Measurements from ENCODE around the gene OR2V2.
A peak's percentile ranks its signal among the peaks of the same experiment; 100 is the strongest.

OR2V2 gene

DNA sequence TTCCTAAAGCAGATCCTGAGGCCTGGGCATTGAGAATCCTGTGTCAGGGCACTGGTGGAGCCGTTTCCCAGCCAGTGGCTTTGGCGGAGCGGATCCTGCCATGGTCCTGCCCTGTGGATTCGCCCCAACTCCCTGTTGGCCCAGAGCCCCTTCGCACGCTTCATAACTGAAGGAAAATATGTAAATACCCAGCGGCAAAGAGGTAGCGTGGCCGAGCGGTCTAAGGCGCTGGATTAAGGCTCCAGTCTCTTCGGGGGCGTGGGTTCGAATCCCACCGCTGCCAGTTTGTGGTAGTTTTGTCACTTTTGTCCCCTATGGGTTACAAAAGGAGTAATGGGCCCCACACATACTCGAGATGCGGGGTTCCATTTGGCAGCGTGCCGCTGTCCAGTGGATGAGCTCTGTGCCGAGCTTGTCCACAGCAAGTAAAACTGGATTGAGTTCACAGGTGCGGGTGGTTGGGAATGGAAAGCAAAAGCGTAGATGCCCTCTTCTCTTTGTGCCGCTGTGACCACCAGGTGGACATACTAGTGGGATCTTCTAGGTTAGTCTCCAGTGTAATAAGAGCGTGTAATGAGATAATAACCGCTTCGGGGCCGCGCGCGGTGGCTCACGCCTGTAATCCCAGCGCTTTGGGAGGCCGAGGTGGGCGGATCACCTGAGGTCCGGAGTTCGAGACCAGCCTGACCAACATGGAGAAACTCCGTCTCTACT is 40.3 kb downstream of the OR2V2 start:
- Mint-ChIP-seq H3K9me3 (peaks cover 4% of the 10 kb centered on the region), H3K27ac (peak overlapping the region; percentile 100), H3K36me3 (no peaks in the 10 kb centered on the region), H3K27me3 (no peaks in the 10 kb centered on the region), H3K4me1 (peaks cover 51% of the 10 kb centered on the region), H3K4me3 (peak overlapping the region; percentile 89)

GRCh38 chr5:181188700-181189362 is 41.4 kb downstream of the OR2V2 start:
- H3K27ac Mint-ChIP-seq = peak overlapping the region; percentile 100
- H3K36me3 Mint-ChIP-seq = no peaks in the 10 kb centered on the region

DNA sequence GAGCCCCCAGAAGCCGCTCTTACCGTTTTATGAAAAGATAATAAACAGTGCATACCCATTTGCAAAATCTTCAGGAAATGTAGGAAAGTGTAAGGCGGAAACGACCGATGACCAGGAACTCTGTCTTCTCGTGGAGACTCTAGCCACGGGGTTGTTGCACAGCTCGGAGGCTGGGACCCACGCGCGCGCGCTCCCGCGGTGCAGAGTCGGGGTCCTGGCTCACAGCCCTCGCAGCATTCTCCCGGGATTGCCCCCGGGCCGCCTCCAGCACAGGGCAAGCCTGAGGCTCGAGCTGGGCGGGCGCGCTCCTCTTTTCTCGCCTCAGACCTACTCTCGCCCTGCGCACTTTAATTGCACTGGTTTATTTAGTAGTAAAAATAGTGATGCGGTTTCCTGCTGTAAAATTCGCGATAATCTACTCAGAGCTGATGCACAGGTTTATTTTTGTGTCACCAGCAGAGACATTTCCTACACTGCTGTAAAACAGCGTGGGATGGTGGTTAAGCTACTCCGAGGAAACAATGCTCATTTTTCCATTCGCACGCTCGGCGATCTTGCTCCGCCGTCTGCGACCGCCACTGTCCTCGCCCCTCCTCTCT is 42.1 kb downstream of the OR2V2 start:
- H3K36me3 Mint-ChIP-seq = no peaks in the 10 kb centered on the region
- H3K27me3 Mint-ChIP-seq = no peaks in the 10 kb centered on the region
- peaks cover 4% of the 10 kb centered on the region for H3K9me3 Mint-ChIP-seq
- peak overlapping the region; percentile 100 for H3K27ac Mint-ChIP-seq
- H3K4me1 Mint-ChIP-seq = peaks cover 43% of the 10 kb centered on the region
- peak overlapping the region; percentile 89 for H3K4me3 Mint-ChIP-seq

More at GRCh38 chr5:181188700-181189362, 41.4 kb downstream of the OR2V2 start:
- Mint-ChIP-seq H3K4me3 (peak overlapping the region; percentile 89), H3K27me3 (no peaks in the 10 kb centered on the region), H3K4me1 (peaks cover 50% of the 10 kb centered on the region), H3K9me3 (peaks cover 4% of the 10 kb centered on the region)

DNA sequence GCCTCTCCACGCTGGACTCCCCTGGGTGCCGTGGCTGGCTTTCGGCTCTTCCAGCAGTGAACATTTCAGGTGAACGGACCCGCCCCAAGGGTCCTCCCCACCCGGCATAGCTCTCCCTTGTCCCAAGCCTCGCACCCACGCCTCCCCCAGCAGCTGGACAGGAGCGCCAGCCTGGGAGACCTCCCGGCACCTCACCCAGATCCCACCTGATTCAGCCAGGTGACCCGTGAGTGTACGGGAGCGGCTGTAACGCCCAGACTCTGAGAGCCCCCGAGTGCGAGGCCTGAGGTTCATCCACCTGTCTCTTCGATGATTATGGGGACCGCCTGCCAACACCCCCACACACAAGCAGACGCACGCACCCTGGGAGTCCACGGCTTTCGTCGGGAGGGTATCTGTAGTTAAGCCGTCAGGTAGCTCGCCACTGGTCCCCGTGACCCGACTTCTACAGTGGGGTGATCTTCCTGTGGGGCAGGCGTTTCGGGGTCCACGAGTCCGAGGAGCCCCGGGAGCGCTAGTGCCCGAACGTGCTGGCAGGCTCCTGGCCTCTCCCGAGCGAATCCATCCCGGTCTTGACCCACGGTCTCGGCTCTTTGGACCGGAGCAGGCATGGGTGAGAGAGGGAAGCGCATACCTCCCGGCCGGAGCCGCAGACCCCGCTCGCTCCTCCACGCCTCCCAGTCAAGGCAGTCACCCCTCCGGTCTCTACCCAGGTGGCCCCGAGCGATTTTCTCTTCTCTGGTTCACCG is 42.8 kb downstream of the OR2V2 start:
- Mint-ChIP-seq H3K4me1 (peaks cover 40% of the 10 kb centered on the region), H3K27me3 (no peaks in the 10 kb centered on the region), H3K27ac (peak overlapping the region; percentile 100), H3K4me3 (peak overlapping the region; percentile 89), H3K36me3 (no peaks in the 10 kb centered on the region), H3K9me3 (peaks cover 4% of the 10 kb centered on the region)

GRCh38 chr5:181190711-181191525 is 43.5 kb downstream of the OR2V2 start:
- H3K9me3 Mint-ChIP-seq = peaks cover 4% of the 10 kb centered on the region
- peak overlapping the region; percentile 89 for H3K4me3 Mint-ChIP-seq
- peak overlapping the region; percentile 100 for H3K27ac Mint-ChIP-seq
- no peaks in the 10 kb centered on the region for H3K27me3 Mint-ChIP-seq
- H3K4me1 Mint-ChIP-seq = peaks cover 35% of the 10 kb centered on the region
- H3K36me3 Mint-ChIP-seq = no peaks in the 10 kb centered on the region

DNA sequence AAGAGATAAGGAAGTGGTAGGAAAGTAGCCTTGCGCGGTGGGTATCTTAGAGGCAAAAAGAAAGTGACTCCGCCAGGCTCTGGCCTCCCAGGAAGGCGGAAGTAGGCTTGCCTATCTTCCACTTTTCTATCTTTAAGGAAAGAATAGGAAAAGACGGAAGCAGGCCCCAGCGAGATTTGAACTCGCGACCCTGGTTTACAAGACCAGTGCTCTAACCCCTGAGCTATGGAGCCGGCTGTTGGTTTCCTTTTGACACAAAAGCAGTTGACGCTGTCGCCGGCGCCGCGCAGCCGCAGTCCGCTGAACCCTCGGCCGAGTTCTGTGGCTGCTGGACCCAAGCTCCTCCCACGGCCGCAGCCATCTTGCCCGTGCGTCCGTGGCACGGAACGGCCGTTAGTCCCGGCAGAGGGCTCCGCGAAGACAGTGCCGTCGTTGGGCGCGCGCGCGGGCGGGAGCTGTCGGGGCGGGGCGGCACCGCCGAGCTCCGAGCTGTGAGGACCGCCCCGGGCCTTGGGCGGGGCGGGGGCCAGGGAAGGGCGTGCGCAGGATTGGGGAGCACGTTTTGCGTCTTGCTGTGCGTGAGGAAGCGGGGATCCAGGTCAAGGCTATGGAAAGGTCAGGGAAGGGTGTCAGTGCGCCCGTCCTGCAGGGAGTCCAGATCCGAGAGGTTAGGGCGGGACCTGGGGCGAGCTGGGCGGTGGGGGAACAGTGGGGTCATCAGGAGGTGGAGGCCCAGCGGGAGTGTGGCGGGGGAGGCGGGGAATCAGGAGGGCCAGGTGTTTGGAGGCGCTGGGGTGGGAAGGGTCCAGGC is 44.3 kb downstream of the OR2V2 start:
- H3K9me3 Mint-ChIP-seq = peaks cover 4% of the 10 kb centered on the region
- no peaks in the 10 kb centered on the region for H3K36me3 Mint-ChIP-seq
- H3K27me3 Mint-ChIP-seq = no peaks in the 10 kb centered on the region
- H3K4me3 Mint-ChIP-seq = peak overlapping the region; percentile 89
- H3K4me1 Mint-ChIP-seq = peaks cover 29% of the 10 kb centered on the region
- H3K27ac Mint-ChIP-seq = peak overlapping the region; percentile 100

- no peaks in the 10 kb centered on the region for H3K36me3 Mint-ChIP-seq
- H3K27me3 Mint-ChIP-seq = no peaks in the 10 kb centered on the region
- peaks cover 25% of the 10 kb centered on the region for H3K4me1 Mint-ChIP-seq
- peaks cover 4% of the 10 kb centered on the region for H3K9me3 Mint-ChIP-seq
- peak overlapping the region; percentile 89 for H3K4me3 Mint-ChIP-seq
- H3K27ac Mint-ChIP-seq = peak overlapping the region; percentile 100
These were observed 45.1 kb downstream of the OR2V2 start for GRCh38 chr5:181192337-181193046.

- Mint-ChIP-seq H3K27ac (no peak overlapping the region), H3K4me1 (peaks cover 16% of the 10 kb centered on the region), H3K27me3 (no peaks in the 10 kb centered on the region), H3K36me3 (no peaks in the 10 kb centered on the region), H3K4me3 (no peak overlapping the region), H3K9me3 (peaks cover 1% of the 10 kb centered on the region)
These were observed 46.3 kb downstream of the OR2V2 start for GRCh38 chr5:181193656-181194055.

- Mint-ChIP-seq H3K9me3 (no peaks in the 10 kb centered on the region), H3K4me3 (no peak overlapping the region), H3K36me3 (no peaks in the 10 kb centered on the region), H3K27ac (no peak overlapping the region), H3K4me1 (peaks cover 11% of the 10 kb centered on the region), H3K27me3 (no peaks in the 10 kb centered on the region)
These were observed 47.3 kb downstream of the OR2V2 start for GRCh38 chr5:181194489-181195248.

DNA sequence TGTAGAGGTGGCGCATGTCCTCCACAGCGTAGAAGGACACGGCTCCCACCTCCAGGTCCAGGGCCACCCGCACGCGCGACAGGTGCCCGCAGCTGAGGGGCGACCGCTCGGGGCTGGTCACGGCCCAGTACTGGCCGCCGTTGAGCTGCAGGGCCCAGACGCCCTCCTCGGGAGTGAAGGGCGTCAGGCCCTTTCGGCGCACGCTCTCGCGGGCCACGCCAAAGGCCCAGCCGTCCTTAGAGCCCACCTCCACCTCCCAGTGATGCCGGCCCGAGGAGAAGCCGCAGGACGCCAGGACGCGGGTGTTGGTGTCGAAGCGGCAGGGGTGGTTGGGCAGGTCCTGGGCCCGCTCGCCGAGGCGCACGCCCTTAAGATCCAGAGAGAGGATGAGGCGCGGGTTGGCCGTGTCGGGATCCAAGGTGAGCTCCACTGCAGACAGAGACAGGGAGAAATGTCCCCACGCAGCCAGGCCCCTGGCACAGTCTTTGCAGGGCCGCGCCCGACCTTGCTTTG is 47.9 kb downstream of the OR2V2 start:
- Mint-ChIP-seq H3K27ac (no peak overlapping the region), H3K36me3 (no peaks in the 10 kb centered on the region), H3K27me3 (no peaks in the 10 kb centered on the region), H3K9me3 (no peaks in the 10 kb centered on the region), H3K4me3 (no peak overlapping the region), H3K4me1 (peaks cover 11% of the 10 kb centered on the region)

DNA sequence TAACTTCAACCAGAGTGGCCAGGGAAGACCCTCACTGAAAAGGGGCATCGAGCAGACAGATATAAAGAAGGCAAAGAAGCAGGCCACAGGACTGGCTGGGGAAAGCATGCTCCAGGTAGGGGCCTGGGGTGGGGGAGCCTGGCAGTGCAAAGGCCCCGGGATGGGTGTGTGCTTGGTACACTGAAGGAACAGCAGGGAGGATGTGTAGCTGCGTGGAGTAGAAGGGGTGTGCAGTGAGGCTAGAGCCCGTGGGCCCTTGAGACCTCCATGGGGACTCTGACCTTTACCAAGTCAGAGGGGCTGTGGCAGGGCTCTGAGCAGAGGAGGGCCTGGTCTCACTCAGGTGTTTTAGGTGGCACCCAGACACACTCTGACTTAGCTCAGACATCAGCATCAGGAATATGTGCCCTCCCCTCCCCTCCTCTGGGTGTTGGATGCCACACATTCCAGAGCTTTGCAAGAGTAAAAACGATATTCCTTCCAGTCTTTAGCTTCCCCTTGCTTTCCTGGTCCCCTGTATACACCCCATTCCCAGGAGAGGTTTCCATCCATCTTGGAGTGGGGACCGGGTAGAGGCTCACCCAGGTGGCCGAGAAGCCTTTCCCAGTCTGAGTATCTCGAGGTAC is 50.1 kb downstream of the OR2V2 start:
- Mint-ChIP-seq H3K27me3 (no peaks in the 10 kb centered on the region), H3K4me1 (peaks cover 6% of the 10 kb centered on the region), H3K36me3 (no peaks in the 10 kb centered on the region), H3K4me3 (no peak overlapping the region), H3K27ac (no peak overlapping the region), H3K9me3 (no peaks in the 10 kb centered on the region)

DNA sequence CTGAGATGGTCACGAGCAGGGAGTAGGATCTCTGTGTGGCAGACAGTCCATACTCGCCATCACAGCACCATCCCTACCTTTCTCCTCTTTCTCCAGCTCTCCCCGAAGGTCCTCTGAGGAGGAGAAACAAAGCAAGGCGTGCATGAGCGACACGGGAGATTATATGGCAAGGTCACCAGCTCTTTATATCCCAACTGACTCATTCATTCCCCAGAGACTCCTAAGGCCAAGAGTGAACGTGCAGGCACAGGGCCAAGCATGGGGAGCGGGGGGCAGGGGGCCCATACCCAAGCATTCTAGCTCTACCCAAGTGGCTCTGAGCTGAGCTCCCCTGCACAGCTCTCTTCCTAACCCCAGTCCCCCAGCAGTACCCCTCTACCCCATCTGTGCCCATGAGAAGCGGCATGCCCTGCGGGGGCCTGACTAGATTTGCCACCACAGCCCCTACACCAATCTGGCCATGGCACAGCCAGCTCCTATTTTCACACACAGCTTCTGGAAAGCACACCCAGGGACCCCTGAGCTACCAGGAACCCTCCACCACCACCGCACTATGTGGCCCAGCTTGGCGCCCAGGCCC is 50.8 kb downstream of the OR2V2 start:
- H3K9me3 Mint-ChIP-seq = no peaks in the 10 kb centered on the region
- no peaks in the 10 kb centered on the region for H3K27me3 Mint-ChIP-seq
- H3K36me3 Mint-ChIP-seq = no peaks in the 10 kb centered on the region
- H3K4me1 Mint-ChIP-seq = no peaks in the 10 kb centered on the region
- H3K4me3 Mint-ChIP-seq = no peak overlapping the region
- H3K27ac Mint-ChIP-seq = no peak overlapping the region

Data from activated naive CD4-positive, alpha-beta T cell treated with anti-CD3 and anti-CD28 coated beads, Interleukin-2, amount 50 U/mL, for 24 hours (primary cell).